SK-N-SH (cell line): ENCODE data around the gene CCSER1. TPM values are rescaled to one million over a fixed set of nuclear protein-coding genes. Genes with fewer than 3 reads are reported as not detected.

Experiments used
- CTCF ChIA-PET: fragments of 300-600, 350-600 bp; formaldehyde crosslinking; extraction: SDS; loops from one replicate; lab custom pipeline; 2021; lab: Yijun Ruan, JAX
- POLR2A ChIA-PET: fragments of 350-600 bp; sonication (Branson Sonifier 250); formaldehyde crosslinking; extraction: SDS; loops from one replicate; lab custom pipeline; 2020; ENCODE audit warnings: antibody characterized with exemption, inconsistent platforms; lab: Yijun Ruan, JAX
- DNase-seq: peaks from one replicate; pipeline ENCODE4 v3.0.0; 2012
- H2AFZ ChIP-seq: fragments of 200-600 bp; sonication (generic); 2 replicates; pipeline ENCODE4 v1.8.1; 2016; ENCODE audit warnings: antibody characterized with exemption, mild to moderate bottlenecking, low read depth
- H3F3A ChIP-seq: fragments of 200-600 bp; sonication (generic); replicated peaks from 2 replicates; pipeline ENCODE3; 2016; ENCODE audit warnings: antibody characterized with exemption, mild to moderate bottlenecking; ENCODE audit not compliant: insufficient read depth
- H3K27ac ChIP-seq, 2 experiments: fragments of 200-500 bp in 1 of 2; fragments of 200-600 bp in 1 of 2; sonication (Bioruptor generic) in 1 of 2; sonication (generic), shearing (Covaris generic) in 1 of 2; 2 replicates each; pipeline versions ENCODE4 v1.5.1 to v1.6.1; 2014 to 2016; ENCODE audit warnings: low read depth in 2 of 2, inconsistent platforms in 1 of 2, low read length in 1 of 2, mild to moderate bottlenecking in 1 of 2, mixed read lengths in 1 of 2
- H3K27me3 ChIP-seq: fragments of 200-600 bp; sonication (generic), shearing (Covaris generic); 2 replicates; pipeline ENCODE4 v1.6.1; 2016; ENCODE audit warnings: mixed run types; ENCODE audit not compliant: insufficient read depth
- H3K36me3 ChIP-seq, 2 experiments: fragments of 200-500 bp in 1 of 2; fragments of 200-600 bp in 1 of 2; sonication (Bioruptor generic) in 1 of 2; sonication (generic) in 1 of 2; replicated peaks in 1 of 2; 2 replicates each; pipeline versions ENCODE3 to v1.5.1; 2014 to 2016; ENCODE audit warnings: low read length in 1 of 2, mild to moderate bottlenecking in 1 of 2; ENCODE audit not compliant: insufficient read depth in 2 of 2, control insufficient read depth in 1 of 2
- H3K4me1 ChIP-seq, 2 experiments: fragments of 200-500 bp in 1 of 2; fragments of 200-600 bp in 1 of 2; sonication (Bioruptor generic) in 1 of 2; sonication (generic), shearing (Covaris generic) in 1 of 2; 2 replicates each; pipeline versions ENCODE4 v1.5.1 to v1.6.1; 2014 to 2016; ENCODE audit warnings: low read depth in 1 of 2, low read length in 1 of 2, mixed run types in 1 of 2; ENCODE audit not compliant: insufficient read depth in 2 of 2, control insufficient read depth in 1 of 2
- H3K4me2 ChIP-seq: fragments of 200-600 bp; sonication (generic), shearing (Covaris generic); 2 replicates; pipeline ENCODE4 v1.6.1; 2017; ENCODE audit warnings: mixed run types
- H3K4me3 ChIP-seq, 2 experiments: fragments of 200-500 bp in 1 of 2; fragments of 200-600 bp in 1 of 2; sonication (Bioruptor generic) in 1 of 2; sonication (generic), shearing (Covaris generic) in 1 of 2; 2 replicates each; pipeline versions ENCODE4 v1.5.1 to v1.8.1; 2014 to 2016; ENCODE audit warnings: low read depth in 2 of 2, inconsistent platforms in 1 of 2, low read length in 1 of 2, mild to moderate bottlenecking in 1 of 2, mixed read lengths in 1 of 2, moderate library complexity in 1 of 2
- H3K79me2 ChIP-seq: fragments of 200-600 bp; sonication (generic); 2 replicates; pipeline ENCODE4 v1.8.1; 2017; ENCODE audit warnings: mild to moderate bottlenecking; ENCODE audit not compliant: insufficient read depth
- H3K9ac ChIP-seq: fragments of 200-600 bp; sonication (generic); 2 replicates; pipeline ENCODE4 v1.6.1; 2017; ENCODE audit warnings: mixed run types
- H3K9me2 ChIP-seq: fragments of 200-600 bp; sonication (generic); 2 replicates; pipeline ENCODE4 v1.6.1; 2017; ENCODE audit warnings: mixed run types
- H3K9me3 ChIP-seq: fragments of 200-600 bp; sonication (generic); 2 replicates; pipeline ENCODE4 v1.6.1; 2017; ENCODE audit warnings: mixed run types, mild to moderate bottlenecking, moderate library complexity
- H4K20me1 ChIP-seq: fragments of 200-600 bp; sonication (generic); 2 replicates; pipeline ENCODE4 v1.6.1; 2017; ENCODE audit warnings: mild to moderate bottlenecking, mixed run types; ENCODE audit not compliant: insufficient read depth
- ELF1 ChIP-seq: IDR thresholded peaks from 2 replicates; pipeline ENCODE4 v1.4.0; 2012
- EP300 ChIP-seq, 2 experiments: IDR thresholded peaks; 2 replicates each; pipeline versions ENCODE4 v1.4.0 to v1.6.1; 2012; ENCODE audit warnings: borderline replicate concordance in 1 of 2, low read depth in 1 of 2, low read length in 1 of 2
- FOSL2 ChIP-seq: IDR thresholded peaks from 2 replicates; pipeline ENCODE4 v1.4.0; 2012; ENCODE audit warnings: low read depth, mild to moderate bottlenecking, moderate library complexity, borderline replicate concordance
- FOXJ3 ChIP-seq: sonication (generic); formaldehyde crosslinking; IDR thresholded peaks from 2 replicates; pipeline ENCODE4 v1.5.1; 2020; ENCODE audit warnings: mild to moderate bottlenecking, missing genetic modification reagents
- FOXM1 ChIP-seq: IDR thresholded peaks from 2 replicates; pipeline ENCODE4 v1.4.0; 2012; ENCODE audit warnings: low read depth, mild to moderate bottlenecking
- GABPA ChIP-seq: IDR thresholded peaks from 2 replicates; pipeline ENCODE4 v1.4.0; 2012; ENCODE audit warnings: low read depth, mild to moderate bottlenecking
- JUND ChIP-seq: IDR thresholded peaks from 2 replicates; pipeline ENCODE4 v1.4.0; 2012
- MEF2A ChIP-seq: IDR thresholded peaks from 2 replicates; pipeline ENCODE4 v1.4.0; 2012; ENCODE audit warnings: low read depth, borderline replicate concordance
- MXI1 ChIP-seq: IDR thresholded peaks from 2 replicates; pipeline ENCODE4 v1.6.1; 2012; ENCODE audit warnings: mild to moderate bottlenecking, low read depth, low read length, improper control_type of control experiment
- RCOR1 ChIP-seq: fragments of 150-350 bp; IDR thresholded peaks from 2 replicates; pipeline ENCODE4 v1.6.1; 2017; ENCODE audit warnings: antibody characterized with exemption, low read length
- SMC3 ChIP-seq: IDR thresholded peaks from 2 replicates; pipeline ENCODE4 v1.6.1; 2012; ENCODE audit warnings: low read depth, low read length, improper control_type of control experiment
- WGBS: methylation state at CpG from one replicate; pipeline ENCODE4 v1.1.6; 2017; ENCODE audit warnings: low lambda C conversion rate; 5-methylcytosine and 5-hydroxymethylcytosine counted together
- polyA plus RNA-seq, 3 experiments: library from polyadenylated mRNA; depleted of rRNA; stranded (reverse); fragments of >200 nt; gene quantifications; 2 replicates each; pipeline ENCODE4 v1.2.3, GENCODE V29; 2012
- TF ChIP-seq, protein P1 (sequence below): IDR thresholded peaks from 2 replicates; pipeline ENCODE4 v1.4.0; 2012; ENCODE audit warnings: low read depth, borderline replicate concordance
- TF ChIP-seq, protein P2 (sequence below): IDR thresholded peaks from 2 replicates; pipeline ENCODE4 v1.6.1; 2012; ENCODE audit warnings: mild to moderate bottlenecking, low read depth, low read length, moderate library complexity
- TF ChIP-seq, protein P3 (sequence below): fragments of 200-600 bp; sonication (generic); IDR thresholded peaks from 2 replicates; pipeline ENCODE4 v1.6.1; 2017; ENCODE audit warnings: antibody characterized with exemption, mild to moderate bottlenecking, moderate library complexity
- TF ChIP-seq, protein P4 (sequence below): IDR thresholded peaks from 2 replicates; pipeline ENCODE4 v1.4.0; 2012; ENCODE audit warnings: low read depth, borderline replicate concordance
- TF ChIP-seq, protein P5 (sequence below): fragments of 150-350 bp; IDR thresholded peaks from 2 replicates; pipeline ENCODE4 v1.6.1; 2016; ENCODE audit warnings: mild to moderate bottlenecking, low read depth, low read length

CCSER1 gene
- polyA plus RNA-seq, 1 of the 3 experiments (the other 2 are of a cell fraction): 0.05 TPM

DNA sequence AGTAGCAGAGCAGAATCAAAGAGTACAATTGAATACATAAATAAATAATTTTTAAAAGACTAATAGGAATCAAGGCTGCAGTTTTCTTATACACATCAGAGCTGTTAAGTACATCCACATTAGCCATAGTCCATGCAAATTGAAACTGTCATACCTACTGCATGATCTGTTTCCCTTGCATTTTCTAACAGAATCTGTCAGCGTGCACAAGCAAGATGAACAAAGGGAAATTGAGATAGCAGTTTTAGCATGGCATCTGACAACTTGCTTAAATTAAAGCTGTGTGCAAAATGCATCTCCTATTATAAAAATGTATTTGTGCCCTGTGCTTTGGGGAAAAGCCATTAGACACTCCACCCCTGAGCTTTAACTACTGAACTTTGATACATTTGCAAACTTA, 1473.1 kb downstream of the CCSER1 start:
- H3K79me2 ChIP-seq: no peaks in the 10 kb centered on the region
- H3K4me3 ChIP-seq: no peak overlapping the region
- H2AFZ ChIP-seq: no peak overlapping the region
- H3K36me3 ChIP-seq: no peaks in the 10 kb centered on the region
- no peak overlapping the region for H3K9ac ChIP-seq
- H3K27me3 ChIP-seq: no peaks in the 10 kb centered on the region
- no peak overlapping the region for H3K27ac ChIP-seq
- H3K4me2 ChIP-seq: no peak overlapping the region
- 42% methylated on average over 1 of the region's 1 CpG for WGBS
- POLR2A ChIA-PET: no interaction called here
- H4K20me1 ChIP-seq: no peaks in the 10 kb centered on the region
- CTCF ChIA-PET: no interaction called here
- DNase-seq: no peak
- no peaks in the 10 kb centered on the region for H3F3A ChIP-seq
- TF ChIP-seq JUND (no peak), GABPA (no peak), RCOR1 (no peak), SMC3 (no peak), MEF2A (no peak), ELF1 (no peak), FOSL2 (no peak), MXI1 (no peak)
- TF ChIP-seq, protein P1, sequence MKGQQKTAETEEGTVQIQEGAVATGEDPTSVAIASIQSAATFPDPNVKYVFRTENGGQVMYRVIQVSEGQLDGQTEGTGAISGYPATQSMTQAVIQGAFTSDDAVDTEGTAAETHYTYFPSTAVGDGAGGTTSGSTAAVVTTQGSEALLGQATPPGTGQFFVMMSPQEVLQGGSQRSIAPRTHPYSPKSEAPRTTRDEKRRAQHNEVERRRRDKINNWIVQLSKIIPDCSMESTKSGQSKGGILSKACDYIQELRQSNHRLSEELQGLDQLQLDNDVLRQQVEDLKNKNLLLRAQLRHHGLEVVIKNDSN: no peak
- TF ChIP-seq, protein P2, sequence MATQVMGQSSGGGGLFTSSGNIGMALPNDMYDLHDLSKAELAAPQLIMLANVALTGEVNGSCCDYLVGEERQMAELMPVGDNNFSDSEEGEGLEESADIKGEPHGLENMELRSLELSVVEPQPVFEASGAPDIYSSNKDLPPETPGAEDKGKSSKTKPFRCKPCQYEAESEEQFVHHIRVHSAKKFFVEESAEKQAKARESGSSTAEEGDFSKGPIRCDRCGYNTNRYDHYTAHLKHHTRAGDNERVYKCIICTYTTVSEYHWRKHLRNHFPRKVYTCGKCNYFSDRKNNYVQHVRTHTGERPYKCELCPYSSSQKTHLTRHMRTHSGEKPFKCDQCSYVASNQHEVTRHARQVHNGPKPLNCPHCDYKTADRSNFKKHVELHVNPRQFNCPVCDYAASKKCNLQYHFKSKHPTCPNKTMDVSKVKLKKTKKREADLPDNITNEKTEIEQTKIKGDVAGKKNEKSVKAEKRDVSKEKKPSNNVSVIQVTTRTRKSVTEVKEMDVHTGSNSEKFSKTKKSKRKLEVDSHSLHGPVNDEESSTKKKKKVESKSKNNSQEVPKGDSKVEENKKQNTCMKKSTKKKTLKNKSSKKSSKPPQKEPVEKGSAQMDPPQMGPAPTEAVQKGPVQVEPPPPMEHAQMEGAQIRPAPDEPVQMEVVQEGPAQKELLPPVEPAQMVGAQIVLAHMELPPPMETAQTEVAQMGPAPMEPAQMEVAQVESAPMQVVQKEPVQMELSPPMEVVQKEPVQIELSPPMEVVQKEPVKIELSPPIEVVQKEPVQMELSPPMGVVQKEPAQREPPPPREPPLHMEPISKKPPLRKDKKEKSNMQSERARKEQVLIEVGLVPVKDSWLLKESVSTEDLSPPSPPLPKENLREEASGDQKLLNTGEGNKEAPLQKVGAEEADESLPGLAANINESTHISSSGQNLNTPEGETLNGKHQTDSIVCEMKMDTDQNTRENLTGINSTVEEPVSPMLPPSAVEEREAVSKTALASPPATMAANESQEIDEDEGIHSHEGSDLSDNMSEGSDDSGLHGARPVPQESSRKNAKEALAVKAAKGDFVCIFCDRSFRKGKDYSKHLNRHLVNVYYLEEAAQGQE: no peak
- TF ChIP-seq, protein P3, sequence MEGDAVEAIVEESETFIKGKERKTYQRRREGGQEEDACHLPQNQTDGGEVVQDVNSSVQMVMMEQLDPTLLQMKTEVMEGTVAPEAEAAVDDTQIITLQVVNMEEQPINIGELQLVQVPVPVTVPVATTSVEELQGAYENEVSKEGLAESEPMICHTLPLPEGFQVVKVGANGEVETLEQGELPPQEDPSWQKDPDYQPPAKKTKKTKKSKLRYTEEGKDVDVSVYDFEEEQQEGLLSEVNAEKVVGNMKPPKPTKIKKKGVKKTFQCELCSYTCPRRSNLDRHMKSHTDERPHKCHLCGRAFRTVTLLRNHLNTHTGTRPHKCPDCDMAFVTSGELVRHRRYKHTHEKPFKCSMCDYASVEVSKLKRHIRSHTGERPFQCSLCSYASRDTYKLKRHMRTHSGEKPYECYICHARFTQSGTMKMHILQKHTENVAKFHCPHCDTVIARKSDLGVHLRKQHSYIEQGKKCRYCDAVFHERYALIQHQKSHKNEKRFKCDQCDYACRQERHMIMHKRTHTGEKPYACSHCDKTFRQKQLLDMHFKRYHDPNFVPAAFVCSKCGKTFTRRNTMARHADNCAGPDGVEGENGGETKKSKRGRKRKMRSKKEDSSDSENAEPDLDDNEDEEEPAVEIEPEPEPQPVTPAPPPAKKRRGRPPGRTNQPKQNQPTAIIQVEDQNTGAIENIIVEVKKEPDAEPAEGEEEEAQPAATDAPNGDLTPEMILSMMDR: no peak
- no peaks in the 10 kb centered on the region for H3K4me1 ChIP-seq
- no peaks in the 10 kb centered on the region for H3K9me2 ChIP-seq
- H3K9me3 ChIP-seq: no peaks in the 10 kb centered on the region

DNA sequence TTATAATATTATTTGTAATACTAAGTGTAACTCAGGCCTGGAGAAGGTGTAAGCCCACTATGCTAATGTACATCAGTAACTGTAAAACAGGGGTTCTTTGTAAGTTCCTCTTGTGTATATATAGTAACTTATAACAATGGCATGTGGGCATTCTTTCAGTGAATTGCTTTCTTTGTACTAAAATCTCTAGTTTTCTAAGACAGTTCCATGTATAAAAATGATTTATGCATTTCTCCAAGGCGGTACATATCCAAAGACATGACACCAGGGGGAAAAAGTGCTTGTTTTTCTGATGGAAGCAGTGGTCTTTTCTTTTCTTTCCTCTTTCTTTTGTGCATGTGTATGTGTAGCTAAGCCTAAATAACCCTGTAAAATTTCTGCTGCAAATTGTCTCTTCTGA, 1474.2 kb downstream of the CCSER1 start:
- no peak overlapping the region for H3K4me3 ChIP-seq
- no peak overlapping the region for H3K9ac ChIP-seq
- no peaks in the 10 kb centered on the region for H3K36me3 ChIP-seq
- no peak overlapping the region for H3K27ac ChIP-seq
- H3K4me1 ChIP-seq: no peaks in the 10 kb centered on the region
- DNase-seq: no peak
- no peaks in the 10 kb centered on the region for H4K20me1 ChIP-seq
- no peaks in the 10 kb centered on the region for H3K9me3 ChIP-seq
- POLR2A ChIA-PET: no interaction called here
- no peaks in the 10 kb centered on the region for H3K9me2 ChIP-seq
- no peaks in the 10 kb centered on the region for H3K27me3 ChIP-seq
- no peak overlapping the region for H2AFZ ChIP-seq
- CTCF ChIA-PET: no interaction called here
- H3K4me2 ChIP-seq: no peak overlapping the region
- H3K79me2 ChIP-seq: no peaks in the 10 kb centered on the region
- WGBS: 44% methylated on average over 1 of the region's 1 CpG
- H3F3A ChIP-seq: no peaks in the 10 kb centered on the region
- TF ChIP-seq MXI1 (no peak), FOXJ3 (no peak), EP300 (IDR thresholded peaks at IDR 0.05; ENCODE audit: borderline replicate concordance in 1 of 2, low read depth in 1 of 2, low read length in 1 of 2) (no peak), FOSL2 (no peak), FOXM1 (no peak), JUND (no peak)
- TF ChIP-seq, protein P1: no peak
- TF ChIP-seq, protein P4, sequence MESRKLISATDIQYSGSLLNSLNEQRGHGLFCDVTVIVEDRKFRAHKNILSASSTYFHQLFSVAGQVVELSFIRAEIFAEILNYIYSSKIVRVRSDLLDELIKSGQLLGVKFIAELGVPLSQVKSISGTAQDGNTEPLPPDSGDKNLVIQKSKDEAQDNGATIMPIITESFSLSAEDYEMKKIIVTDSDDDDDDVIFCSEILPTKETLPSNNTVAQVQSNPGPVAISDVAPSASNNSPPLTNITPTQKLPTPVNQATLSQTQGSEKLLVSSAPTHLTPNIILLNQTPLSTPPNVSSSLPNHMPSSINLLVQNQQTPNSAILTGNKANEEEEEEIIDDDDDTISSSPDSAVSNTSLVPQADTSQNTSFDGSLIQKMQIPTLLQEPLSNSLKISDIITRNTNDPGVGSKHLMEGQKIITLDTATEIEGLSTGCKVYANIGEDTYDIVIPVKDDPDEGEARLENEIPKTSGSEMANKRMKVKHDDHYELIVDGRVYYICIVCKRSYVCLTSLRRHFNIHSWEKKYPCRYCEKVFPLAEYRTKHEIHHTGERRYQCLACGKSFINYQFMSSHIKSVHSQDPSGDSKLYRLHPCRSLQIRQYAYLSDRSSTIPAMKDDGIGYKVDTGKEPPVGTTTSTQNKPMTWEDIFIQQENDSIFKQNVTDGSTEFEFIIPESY: no peak
- TF ChIP-seq, protein P5, sequence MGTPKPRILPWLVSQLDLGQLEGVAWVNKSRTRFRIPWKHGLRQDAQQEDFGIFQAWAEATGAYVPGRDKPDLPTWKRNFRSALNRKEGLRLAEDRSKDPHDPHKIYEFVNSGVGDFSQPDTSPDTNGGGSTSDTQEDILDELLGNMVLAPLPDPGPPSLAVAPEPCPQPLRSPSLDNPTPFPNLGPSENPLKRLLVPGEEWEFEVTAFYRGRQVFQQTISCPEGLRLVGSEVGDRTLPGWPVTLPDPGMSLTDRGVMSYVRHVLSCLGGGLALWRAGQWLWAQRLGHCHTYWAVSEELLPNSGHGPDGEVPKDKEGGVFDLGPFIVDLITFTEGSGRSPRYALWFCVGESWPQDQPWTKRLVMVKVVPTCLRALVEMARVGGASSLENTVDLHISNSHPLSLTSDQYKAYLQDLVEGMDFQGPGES: no peak
